Activated naive CD8-positive, alpha-beta T cell treated with anti-CD3 and anti-CD28 coated beads, Interleukin-2, amount 50 U/mL, for 24 hours (primary cell): ENCODE measurements around the gene KIRREL3.

Experiments used
- ATAC-seq: fragments of 150-1000 bp; cut with Tn5 transposase; one replicate; pipeline ENCODE4 v1.10.0; 2021
- DNase-seq: peaks from one replicate; pipeline ENCODE4 v3.0.0; 2021
- H3K27ac Mint-ChIP-seq: one replicate; pipeline ENCODE4 v1.8.0; 2021; ENCODE audit warnings: mild to moderate bottlenecking, mixed read lengths
- H3K27me3 Mint-ChIP-seq: one replicate; pipeline ENCODE4 v1.8.0; 2021; ENCODE audit warnings: mixed read lengths
- H3K36me3 Mint-ChIP-seq: one replicate; pipeline ENCODE4 v1.8.0; 2021; ENCODE audit warnings: low read depth, mixed read lengths
- H3K4me1 Mint-ChIP-seq: one replicate; pipeline ENCODE4 v1.8.0; 2021; ENCODE audit warnings: mixed read lengths
- H3K4me3 Mint-ChIP-seq: one replicate; pipeline ENCODE4 v1.8.0; 2021; ENCODE audit warnings: mild to moderate bottlenecking, moderate library complexity, mixed read lengths
- H3K9me3 Mint-ChIP-seq: one replicate; pipeline ENCODE4 v1.8.0; 2021; ENCODE audit warnings: mixed read lengths

Gene KIRREL3

DNA sequence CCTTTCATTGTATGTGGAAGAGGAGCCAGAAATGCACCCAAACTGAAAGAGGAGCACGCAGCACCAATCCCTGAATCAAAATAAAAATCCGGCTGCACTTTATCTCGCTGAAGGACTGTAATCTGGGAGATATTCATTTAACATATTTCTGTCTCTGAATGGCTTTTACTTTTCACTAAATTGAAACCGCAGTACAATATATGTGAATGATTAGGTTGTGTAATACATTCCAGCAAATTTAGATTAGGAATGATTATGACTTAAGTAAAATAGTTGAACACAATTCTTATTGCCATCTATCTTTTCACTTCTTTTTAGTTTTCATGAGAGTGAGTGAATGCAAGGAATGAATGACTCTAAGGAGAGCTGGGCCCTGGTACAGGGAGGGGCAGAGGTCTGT is 413.0 kb downstream of the KIRREL3 start:
- no peaks in the 10 kb centered on the region for H3K4me1 Mint-ChIP-seq
- ATAC-seq (no peak), DNase-seq (no peak)
- H3K4me3 Mint-ChIP-seq, result no peak overlapping the region
- H3K27ac Mint-ChIP-seq, result no peak overlapping the region
- no peaks in the 10 kb centered on the region for H3K36me3 Mint-ChIP-seq
- no peaks in the 10 kb centered on the region for H3K9me3 Mint-ChIP-seq
- H3K27me3 Mint-ChIP-seq, result no peaks in the 10 kb centered on the region

DNA sequence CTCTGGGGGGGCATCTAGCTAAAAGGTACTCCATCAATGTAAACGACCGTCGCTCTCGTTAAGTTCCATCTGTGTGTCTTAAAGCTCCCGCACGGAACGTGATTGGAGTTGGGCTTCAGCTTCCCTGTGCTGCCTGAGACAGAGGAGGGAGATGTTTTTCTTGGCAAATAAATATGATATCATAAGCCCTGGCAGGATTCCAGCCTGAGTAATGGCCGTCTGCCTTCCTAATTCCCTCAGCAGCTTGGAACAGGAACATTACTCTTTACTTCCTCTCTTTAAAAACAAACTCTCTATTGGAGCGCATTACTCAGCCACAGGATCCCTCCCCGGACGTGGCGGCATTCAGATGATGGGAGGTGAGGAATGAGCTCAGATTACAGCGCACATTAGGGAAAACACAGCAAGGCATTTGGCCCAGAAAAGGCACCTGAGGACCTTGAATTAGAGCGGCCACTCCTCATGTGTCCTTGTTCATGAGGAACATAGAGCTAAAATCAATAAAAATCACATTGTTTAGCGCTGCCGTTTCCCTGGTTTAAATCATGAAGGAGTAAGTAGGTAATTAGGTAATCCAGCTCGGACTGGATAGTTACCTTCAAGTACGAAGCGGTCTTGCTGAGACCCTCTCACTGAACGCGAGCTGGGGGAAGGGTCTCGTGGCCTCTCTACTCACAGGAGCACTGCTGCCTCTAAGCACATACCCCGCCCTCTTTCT is 414.6 kb downstream of the KIRREL3 start:
- Mint-ChIP-seq H3K27me3 (no peaks in the 10 kb centered on the region), H3K27ac (no peak overlapping the region), H3K36me3 (no peaks in the 10 kb centered on the region), H3K9me3 (no peaks in the 10 kb centered on the region), H3K4me1 (no peaks in the 10 kb centered on the region), H3K4me3 (no peak overlapping the region)
- ATAC-seq (no peak), DNase-seq (no peak)

DNA sequence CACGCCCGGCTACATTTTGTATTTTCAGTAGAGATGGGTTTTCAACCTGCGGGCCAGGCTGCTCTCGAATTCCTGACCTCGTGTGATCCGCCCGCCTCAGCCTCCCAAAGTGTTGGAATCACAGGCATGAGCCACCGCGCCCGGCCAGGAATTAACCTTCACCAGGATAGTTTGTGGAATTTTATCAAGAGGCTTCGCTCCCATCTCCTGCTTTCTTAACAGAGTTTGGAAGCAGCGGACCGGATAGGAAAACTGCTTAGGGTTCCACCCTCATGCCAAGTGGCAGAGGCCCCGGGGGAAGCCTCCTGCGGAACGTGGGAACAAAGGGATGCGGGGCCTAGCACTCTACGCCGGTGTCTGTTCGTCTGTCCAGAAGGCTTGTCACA is 415.2 kb downstream of the KIRREL3 start:
- DNase-seq, result no peak
- Mint-ChIP-seq H3K27ac (no peak overlapping the region), H3K4me3 (no peak overlapping the region), H3K9me3 (no peaks in the 10 kb centered on the region), H3K36me3 (no peaks in the 10 kb centered on the region), H3K4me1 (no peaks in the 10 kb centered on the region), H3K27me3 (no peaks in the 10 kb centered on the region)
- no peak for ATAC-seq

DNA sequence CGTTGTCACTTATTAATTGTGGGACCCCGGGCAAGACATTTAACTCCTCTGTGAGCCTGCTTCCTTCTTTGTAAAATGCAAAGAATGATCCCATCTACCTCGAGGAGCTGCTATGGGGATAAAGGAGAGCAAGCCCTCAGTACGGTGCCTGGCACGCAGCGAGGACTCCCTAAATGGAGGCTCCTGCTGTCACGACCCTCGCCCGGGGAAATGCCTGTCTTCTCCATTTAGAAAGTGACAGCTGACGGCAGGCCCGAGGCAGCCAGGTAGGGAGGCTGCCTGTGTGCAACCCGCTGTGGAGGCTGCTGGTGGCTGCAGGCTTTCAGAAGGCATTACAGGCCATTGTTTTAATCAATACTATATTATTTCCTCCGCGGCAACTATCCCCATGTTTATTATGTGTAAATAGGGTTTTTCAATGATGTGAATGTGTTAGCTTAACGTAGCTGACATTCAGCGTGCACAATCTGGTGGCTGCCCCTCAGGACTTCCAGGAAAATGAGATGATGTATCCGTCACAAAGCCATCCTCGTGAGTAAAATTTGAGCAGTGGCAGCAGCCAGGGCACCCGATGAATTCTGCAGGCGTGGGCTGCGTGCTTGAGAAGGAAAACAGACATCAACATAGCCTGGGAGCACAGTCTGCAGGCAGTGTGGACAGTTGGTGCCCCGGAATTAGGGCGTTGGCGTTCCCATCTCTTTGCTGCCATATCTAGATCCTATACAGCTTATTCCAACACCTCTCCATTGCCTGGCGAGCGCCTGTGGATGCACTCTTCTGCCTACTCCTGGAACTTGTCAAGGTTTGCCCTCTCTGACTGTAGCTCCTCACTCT is 416.8 kb downstream of the KIRREL3 start:
- no peak overlapping the region for H3K4me3 Mint-ChIP-seq
- H3K27ac Mint-ChIP-seq, result no peak overlapping the region
- ATAC-seq (no peak), DNase-seq (no peak)
- H3K27me3 Mint-ChIP-seq, result no peaks in the 10 kb centered on the region
- H3K4me1 Mint-ChIP-seq, result no peaks in the 10 kb centered on the region
- H3K36me3 Mint-ChIP-seq, result no peaks in the 10 kb centered on the region
- no peaks in the 10 kb centered on the region for H3K9me3 Mint-ChIP-seq

DNA sequence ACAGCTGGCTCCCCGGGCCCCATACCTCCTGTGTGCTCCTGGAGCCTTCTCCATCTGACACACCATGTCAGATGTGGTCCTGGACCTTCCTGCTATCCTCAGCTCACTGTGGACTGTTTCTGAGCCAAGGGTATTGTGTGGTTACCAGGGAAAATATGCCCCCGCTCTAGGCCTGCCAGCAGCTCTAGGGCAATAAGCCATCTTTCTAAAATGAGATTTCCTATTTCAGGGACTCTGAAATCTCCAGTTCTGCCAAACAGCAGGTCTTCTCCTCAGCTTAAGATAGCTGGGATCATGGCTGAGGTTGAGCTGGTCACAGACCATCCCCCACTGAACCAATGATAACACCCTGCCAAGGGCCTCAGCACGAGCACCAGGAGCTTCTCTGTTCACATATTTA is 417.5 kb downstream of the KIRREL3 start:
- H3K27me3 Mint-ChIP-seq, result no peaks in the 10 kb centered on the region
- H3K36me3 Mint-ChIP-seq, result no peaks in the 10 kb centered on the region
- no peak for ATAC-seq
- H3K4me1 Mint-ChIP-seq, result no peaks in the 10 kb centered on the region
- DNase-seq, result no peak
- H3K4me3 Mint-ChIP-seq, result no peak overlapping the region
- no peak overlapping the region for H3K27ac Mint-ChIP-seq
- no peaks in the 10 kb centered on the region for H3K9me3 Mint-ChIP-seq

DNA sequence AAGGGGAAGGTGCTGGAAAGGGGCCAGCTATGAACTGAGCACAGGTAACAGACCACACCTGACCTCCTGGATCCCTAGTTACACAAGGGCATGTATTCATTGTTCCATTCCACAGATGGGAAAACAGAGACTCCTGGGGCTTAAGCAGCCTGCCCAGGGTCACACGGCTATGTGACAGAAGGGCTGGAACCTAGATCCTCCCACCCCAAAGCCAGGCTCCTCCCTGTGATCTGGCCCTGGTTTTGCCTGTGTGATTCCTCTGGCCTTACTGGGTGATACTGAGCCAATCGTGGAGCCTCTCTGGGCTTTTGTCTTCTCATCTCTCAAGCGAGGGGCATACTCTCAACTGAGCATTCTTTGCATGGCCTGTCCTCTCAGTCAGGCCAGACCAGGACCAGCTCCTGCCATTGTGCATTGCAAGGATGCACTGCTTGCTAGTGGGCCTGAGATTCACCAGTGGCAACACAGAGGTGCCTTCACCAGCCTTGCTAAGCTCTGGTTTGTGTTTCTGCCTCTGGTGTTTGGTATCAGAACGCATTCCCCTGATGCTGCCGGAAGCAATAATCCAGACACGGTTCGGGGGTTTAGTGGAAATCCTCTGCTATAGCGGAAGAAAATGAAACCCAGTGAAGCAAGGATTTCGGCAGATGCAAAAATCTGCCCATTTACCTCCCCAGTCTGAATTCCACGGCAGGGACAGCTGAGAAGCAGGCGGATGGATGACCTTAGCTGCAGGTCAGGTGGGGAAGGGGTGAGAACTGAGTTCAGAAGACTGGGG is 418.5 kb downstream of the KIRREL3 start:
- no peak overlapping the region for H3K27ac Mint-ChIP-seq
- H3K27me3 Mint-ChIP-seq, result no peaks in the 10 kb centered on the region
- H3K4me3 Mint-ChIP-seq, result no peak overlapping the region
- no peak for DNase-seq
- H3K9me3 Mint-ChIP-seq, result no peaks in the 10 kb centered on the region
- H3K4me1 Mint-ChIP-seq, result no peaks in the 10 kb centered on the region
- H3K36me3 Mint-ChIP-seq, result no peaks in the 10 kb centered on the region
- ATAC-seq, result no peak

DNA sequence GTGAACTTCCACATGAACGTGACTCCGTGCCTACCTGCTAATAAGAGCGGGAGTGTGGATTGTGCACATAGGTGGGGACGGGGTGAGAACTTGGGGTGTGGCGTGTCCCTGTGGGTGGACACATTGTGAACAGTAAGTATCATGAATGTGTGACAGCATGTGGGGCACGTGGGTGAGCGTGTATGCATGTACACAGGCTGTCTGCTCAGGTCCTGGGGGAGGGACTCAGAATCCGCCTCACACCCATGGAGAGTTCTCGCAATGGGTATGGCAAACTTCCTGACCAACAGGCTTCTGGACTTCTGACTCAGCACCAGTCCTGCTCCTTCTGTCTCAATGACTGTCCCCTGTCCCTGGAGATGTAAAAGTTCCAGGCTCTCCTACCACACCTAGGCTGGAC is 422.1 kb downstream of the KIRREL3 start:
- Mint-ChIP-seq H3K4me1 (no peaks in the 10 kb centered on the region), H3K9me3 (no peaks in the 10 kb centered on the region), H3K27me3 (no peaks in the 10 kb centered on the region), H3K4me3 (no peak overlapping the region), H3K36me3 (no peaks in the 10 kb centered on the region), H3K27ac (no peak overlapping the region)
- DNase-seq (no peak), ATAC-seq (no peak)

DNA sequence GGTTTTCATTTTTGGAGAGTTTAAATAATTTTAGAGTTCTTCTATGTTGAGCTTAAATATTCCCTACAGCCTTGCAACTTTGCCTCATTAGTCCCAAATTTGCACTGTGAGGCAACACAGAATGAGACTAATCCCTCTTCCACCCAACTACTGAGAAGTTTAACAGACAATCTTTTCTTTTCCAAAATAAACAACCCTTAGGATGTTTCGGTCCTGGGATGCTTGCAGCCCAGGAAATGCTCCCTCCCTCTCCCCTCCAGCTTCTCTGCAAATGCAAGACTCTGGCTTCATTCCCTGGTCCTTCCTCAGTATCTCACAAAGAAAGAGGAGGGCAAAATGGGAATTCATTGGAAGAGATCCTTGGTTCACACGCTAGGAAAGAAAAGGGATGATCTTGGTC is 422.5 kb downstream of the KIRREL3 start:
- no peaks in the 10 kb centered on the region for H3K4me1 Mint-ChIP-seq
- no peaks in the 10 kb centered on the region for H3K9me3 Mint-ChIP-seq
- no peak for DNase-seq
- no peaks in the 10 kb centered on the region for H3K27me3 Mint-ChIP-seq
- no peaks in the 10 kb centered on the region for H3K36me3 Mint-ChIP-seq
- ATAC-seq, result no peak
- no peak overlapping the region for H3K4me3 Mint-ChIP-seq
- H3K27ac Mint-ChIP-seq, result no peak overlapping the region

DNA sequence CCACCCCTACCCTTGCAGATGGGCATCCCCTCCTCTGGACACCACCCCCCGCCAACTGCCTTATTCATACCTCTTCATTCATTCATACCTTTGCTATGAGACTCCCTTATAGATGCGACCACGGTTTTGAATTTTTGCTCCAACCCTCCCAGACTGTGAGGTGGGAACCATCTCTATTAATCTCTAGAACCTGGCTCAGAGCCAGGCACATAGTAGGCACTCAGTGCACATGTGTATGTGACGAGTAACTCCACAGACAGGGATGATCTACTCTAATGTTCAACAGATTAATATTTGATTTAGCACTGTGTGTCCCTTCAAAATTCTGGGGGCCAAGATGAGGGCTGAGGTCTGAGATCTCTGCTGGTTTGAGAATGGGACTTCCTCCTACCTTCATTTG is 424.7 kb downstream of the KIRREL3 start:
- ATAC-seq (no peak), DNase-seq (no peak)
- Mint-ChIP-seq H3K27me3 (peaks cover 2% of the 10 kb centered on the region), H3K27ac (no peak overlapping the region), H3K4me3 (no peak overlapping the region), H3K4me1 (no peaks in the 10 kb centered on the region), H3K9me3 (no peaks in the 10 kb centered on the region), H3K36me3 (no peaks in the 10 kb centered on the region)

DNA sequence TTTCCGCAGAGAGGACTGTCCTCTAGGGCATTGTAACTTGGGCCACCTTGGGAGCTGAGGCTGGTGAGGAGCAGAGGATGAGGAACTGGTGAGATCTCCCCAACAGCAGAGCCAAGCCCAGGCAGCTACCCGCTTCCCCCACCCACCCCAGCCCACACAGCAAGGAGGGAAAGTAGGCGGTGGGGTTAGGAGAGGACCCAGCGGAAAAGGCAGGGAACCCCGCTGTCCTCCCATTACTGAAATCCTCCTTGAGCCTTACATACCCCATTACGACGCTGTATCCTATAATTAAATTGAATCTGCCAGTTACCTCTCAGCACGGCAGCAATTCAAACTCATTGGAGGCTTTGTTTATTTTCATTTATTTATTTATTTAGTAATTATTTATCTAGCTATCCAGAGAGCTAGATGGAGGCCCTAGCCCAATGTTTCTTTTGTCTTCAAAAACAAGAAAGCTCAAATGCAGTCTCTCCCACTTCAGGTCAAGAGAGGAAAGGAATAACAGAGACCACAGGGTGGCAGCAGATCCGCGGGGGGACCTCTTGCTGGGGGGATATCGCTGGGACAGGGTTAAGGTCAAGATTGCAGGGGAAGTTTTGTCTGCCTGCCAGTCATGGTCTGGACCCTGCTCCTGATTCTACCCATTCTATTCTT is 427.1 kb downstream of the KIRREL3 start:
- H3K9me3 Mint-ChIP-seq, result no peaks in the 10 kb centered on the region
- H3K27ac Mint-ChIP-seq, result no peak overlapping the region
- DNase-seq (no peak), ATAC-seq (no peak)
- no peaks in the 10 kb centered on the region for H3K4me1 Mint-ChIP-seq
- peaks cover 2% of the 10 kb centered on the region for H3K27me3 Mint-ChIP-seq
- no peak overlapping the region for H3K4me3 Mint-ChIP-seq
- no peaks in the 10 kb centered on the region for H3K36me3 Mint-ChIP-seq

DNA sequence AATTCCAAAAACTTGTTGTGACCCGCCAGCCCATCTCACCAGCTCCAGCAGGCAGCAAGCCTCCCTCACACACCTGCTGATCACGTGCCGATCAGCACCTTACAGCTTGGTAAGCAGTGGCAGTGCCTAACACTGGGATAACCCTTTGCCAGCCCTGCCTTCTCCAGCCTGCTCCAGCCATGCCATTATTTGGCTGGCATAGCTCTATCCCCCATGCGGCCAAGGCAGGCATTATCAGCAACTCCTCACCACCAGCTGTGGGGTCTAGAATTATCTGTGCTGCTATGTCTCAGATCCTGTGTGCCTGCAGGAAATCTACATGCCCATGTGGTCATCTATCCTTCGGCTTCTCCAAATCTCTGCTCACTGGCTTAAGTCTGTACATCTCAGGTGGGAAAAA is 430.1 kb downstream of the KIRREL3 start:
- Mint-ChIP-seq H3K4me1 (no peaks in the 10 kb centered on the region), H3K27ac (no peak overlapping the region), H3K4me3 (no peak overlapping the region), H3K27me3 (peaks cover 2% of the 10 kb centered on the region), H3K36me3 (no peaks in the 10 kb centered on the region), H3K9me3 (no peaks in the 10 kb centered on the region)
- DNase-seq, result no peak
- no peak for ATAC-seq

DNA sequence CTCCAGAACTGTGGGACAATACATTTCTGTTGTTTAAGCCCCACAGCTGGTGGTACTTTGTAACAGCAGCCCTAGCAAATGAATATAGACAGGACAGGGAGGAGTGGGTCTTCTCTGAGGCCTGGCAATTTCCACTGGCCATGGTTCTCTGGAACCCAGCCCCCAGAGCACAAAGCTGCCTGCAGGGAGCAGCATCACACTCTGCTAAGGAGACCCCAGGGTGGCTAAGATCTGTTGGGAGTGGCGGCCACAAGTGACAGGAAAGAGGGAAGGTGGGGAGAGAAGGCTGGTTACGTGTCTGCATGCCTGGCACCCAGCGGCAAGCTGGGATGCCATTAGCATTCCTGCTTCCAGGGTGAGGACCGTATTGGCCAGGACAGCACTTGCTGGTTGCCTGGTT is 433.2 kb downstream of the KIRREL3 start:
- H3K36me3 Mint-ChIP-seq, result no peaks in the 10 kb centered on the region
- DNase-seq, result no peak
- H3K4me1 Mint-ChIP-seq, result no peaks in the 10 kb centered on the region
- no peak overlapping the region for H3K27ac Mint-ChIP-seq
- no peak overlapping the region for H3K4me3 Mint-ChIP-seq
- ATAC-seq, result no peak
- no peaks in the 10 kb centered on the region for H3K9me3 Mint-ChIP-seq
- peaks cover 4% of the 10 kb centered on the region for H3K27me3 Mint-ChIP-seq

DNA sequence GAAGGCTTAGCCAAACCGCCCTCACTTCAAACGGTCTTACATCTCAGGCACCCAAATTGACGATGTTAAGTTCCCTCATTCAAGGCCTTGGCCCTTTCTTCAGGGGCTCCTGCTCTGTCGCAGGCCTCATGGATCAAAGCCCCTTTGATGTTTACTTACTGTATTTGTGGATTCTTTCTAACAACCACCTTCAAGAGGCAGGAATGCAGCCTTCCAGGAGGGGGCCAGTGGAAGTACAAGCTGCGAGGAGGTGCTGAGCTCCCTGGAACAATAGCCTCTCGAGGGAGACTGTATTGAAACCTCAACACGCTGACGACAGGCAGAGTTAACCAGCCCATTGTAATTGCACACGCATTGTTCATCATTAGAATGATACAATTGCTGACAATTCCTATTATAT is 436.0 kb downstream of the KIRREL3 start:
- Mint-ChIP-seq H3K4me3 (no peak overlapping the region), H3K36me3 (no peaks in the 10 kb centered on the region), H3K27ac (no peak overlapping the region), H3K4me1 (no peaks in the 10 kb centered on the region), H3K9me3 (peaks cover 10% of the 10 kb centered on the region), H3K27me3 (peaks cover 8% of the 10 kb centered on the region)
- DNase-seq, result no peak
- ATAC-seq, result no peak

DNA sequence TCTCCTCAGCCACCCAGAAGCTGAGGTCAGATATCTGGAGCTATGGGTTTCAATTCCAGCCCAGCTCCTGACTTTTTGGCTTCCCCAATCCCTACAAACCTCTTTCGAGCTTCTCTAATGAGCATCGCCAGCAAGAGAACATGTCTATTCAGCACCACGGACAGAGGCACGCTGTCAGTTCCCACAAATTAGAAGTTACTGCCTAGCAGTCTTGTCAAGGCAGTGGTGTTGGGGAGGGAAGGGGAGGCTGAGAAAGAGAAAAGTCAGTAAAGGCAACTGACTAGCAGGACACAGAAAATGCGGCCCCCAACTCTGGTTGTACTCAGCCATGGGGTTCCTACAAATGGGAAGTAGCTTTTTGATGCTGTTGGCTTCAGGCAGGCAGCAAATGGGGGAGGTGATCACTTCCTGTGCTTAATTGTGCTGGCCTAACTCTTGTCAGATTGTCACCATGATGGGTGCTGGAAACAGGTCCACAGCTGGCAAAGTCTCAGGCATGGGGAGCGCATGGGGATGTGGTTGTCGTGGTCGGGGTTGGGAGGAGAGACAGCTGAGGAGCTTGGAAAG is 439.2 kb downstream of the KIRREL3 start:
- H3K4me3 Mint-ChIP-seq, result no peak overlapping the region
- peaks cover 8% of the 10 kb centered on the region for H3K27me3 Mint-ChIP-seq
- no peaks in the 10 kb centered on the region for H3K4me1 Mint-ChIP-seq
- peak; percentile 19 for DNase-seq
- no peaks in the 10 kb centered on the region for H3K36me3 Mint-ChIP-seq
- H3K27ac Mint-ChIP-seq, result no peak overlapping the region
- H3K9me3 Mint-ChIP-seq, result peaks cover 10% of the 10 kb centered on the region
- ATAC-seq, result no peak
